Measurements from ENCODE around the gene PCDH12.

The PCDH12 gene

DNA sequence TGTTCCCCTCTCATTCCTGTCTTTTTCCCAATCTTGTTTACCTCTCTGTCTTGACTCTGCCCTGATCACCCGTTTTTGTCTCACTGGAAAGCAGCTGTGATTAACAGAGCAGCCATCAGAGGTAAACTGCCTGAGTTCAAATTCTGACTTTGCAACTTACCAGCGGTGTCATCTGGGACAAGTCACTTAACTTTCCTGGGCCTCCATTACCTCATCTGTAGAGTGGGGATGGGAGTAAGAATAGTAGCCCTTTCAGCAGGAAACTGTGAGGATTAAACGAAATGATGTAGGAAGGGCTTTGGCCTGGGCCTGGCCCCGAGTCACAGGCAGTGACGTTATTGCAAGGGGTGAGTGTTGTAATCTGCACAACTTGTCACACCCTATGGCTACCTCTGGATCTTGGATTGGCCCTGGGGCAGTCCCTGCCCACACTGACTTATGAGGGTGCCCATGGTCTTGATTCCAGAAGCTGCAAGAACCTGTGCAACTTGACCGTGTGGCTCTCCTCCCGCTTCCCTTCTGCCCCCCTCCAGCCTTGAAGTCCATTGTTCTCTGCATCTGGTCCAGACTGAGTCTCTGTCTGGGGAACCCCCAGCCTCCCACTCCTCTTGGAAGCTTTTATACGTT is 657 bp upstream of the PCDH12 start:
- TF ChIP-seq SIN3A (IDR thresholded peaks at IDR 0.05; ENCODE audit: borderline replicate concordance, insufficient read depth, low read length): no peak
- TF ChIP-seq FOXP2 (optimal IDR thresholded peaks at IDR 0.05; ENCODE audit: borderline replicate concordance, extremely low read depth, extremely low read length, insufficient read depth): no peak
- no peak for TF ChIP-seq POLR2AphosphoS5 (IDR thresholded peaks at IDR 0.05; ENCODE audit: low read depth, low read length)

DNA sequence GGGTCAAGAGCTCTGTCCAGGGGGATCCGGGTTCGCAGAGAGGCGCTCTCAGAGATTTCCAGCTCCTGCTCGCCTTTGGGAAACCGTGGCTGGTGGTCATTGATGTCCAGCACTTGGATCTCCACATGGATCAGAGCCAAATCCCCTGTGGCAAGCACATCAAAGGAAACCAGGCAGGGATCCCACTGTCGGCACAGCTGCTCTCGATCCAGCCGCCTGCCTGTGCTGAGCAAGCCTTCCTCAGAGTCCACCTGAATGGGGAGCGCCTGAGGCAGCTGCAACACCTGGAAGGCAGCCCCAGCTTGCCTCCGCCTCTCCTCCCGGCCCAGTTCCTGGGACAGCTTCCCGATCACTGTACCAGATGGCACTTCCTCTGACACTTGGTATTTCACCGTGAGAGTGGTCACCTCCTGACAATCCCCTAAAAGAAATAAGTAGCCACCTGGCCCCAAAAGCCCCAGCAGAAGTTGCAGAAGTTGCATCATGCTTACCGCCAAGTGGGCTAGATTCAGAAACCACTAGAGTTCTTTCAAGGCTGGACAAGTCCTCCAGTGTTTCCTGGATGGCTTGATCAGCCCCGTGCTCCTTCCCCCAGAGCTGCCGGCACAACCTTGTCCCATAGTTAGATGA is 520 bp downstream of the PCDH12 start:
- TF ChIP-seq FOXP2 (optimal IDR thresholded peaks at IDR 0.05; ENCODE audit: borderline replicate concordance, extremely low read depth, extremely low read length, insufficient read depth): no peak
- TF ChIP-seq, protein P1, sequence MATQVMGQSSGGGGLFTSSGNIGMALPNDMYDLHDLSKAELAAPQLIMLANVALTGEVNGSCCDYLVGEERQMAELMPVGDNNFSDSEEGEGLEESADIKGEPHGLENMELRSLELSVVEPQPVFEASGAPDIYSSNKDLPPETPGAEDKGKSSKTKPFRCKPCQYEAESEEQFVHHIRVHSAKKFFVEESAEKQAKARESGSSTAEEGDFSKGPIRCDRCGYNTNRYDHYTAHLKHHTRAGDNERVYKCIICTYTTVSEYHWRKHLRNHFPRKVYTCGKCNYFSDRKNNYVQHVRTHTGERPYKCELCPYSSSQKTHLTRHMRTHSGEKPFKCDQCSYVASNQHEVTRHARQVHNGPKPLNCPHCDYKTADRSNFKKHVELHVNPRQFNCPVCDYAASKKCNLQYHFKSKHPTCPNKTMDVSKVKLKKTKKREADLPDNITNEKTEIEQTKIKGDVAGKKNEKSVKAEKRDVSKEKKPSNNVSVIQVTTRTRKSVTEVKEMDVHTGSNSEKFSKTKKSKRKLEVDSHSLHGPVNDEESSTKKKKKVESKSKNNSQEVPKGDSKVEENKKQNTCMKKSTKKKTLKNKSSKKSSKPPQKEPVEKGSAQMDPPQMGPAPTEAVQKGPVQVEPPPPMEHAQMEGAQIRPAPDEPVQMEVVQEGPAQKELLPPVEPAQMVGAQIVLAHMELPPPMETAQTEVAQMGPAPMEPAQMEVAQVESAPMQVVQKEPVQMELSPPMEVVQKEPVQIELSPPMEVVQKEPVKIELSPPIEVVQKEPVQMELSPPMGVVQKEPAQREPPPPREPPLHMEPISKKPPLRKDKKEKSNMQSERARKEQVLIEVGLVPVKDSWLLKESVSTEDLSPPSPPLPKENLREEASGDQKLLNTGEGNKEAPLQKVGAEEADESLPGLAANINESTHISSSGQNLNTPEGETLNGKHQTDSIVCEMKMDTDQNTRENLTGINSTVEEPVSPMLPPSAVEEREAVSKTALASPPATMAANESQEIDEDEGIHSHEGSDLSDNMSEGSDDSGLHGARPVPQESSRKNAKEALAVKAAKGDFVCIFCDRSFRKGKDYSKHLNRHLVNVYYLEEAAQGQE (IDR thresholded peaks at IDR 0.05; ENCODE audit: insufficient read depth in 1 of 2, low read depth in 2 of 2, low read length in 2 of 2): no peak

DNA sequence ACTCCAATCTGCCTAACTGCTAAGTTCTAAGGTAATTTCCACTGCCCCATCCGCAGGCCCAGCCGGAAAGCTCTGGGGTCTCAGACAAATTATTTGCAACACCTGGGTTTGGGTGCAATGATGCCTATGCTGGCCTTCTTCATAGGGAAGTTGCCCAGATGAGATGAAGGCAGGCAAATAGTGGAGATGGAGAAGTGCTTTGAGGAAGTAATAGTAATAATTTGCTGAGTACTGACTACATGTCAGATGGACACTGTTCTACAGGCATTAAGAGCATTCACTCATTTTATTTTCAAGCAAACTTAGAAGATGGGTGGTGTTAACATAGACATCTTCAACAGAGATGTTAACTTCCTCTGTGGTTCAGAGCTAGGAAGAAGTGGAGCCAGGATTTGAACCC is 3.8 kb downstream of the PCDH12 start:
- TF ChIP-seq FOXP2 (optimal IDR thresholded peaks at IDR 0.05; ENCODE audit: borderline replicate concordance, extremely low read depth, extremely low read length, insufficient read depth): no peak

DNA sequence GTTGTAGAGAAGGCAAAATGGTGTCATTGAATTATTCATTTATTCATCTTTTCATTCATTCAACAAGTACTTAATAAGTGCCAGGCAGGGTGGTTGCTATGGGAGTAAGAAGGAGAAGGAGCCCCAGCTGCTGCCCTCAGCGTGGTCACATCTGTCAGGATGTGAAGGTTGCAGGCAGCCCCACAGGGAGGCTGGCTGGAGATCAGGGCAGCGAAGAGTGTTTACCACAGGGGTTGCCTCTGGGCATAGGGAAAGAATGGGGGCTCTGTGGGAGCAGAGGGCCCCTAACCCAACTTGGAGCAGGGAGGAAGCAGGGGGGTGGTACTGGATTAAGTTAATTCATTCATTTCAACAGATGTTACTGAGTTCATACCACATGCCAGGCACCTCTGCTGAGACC is 6.0 kb downstream of the PCDH12 start:
- no peak for TF ChIP-seq SIN3A (IDR thresholded peaks at IDR 0.05; ENCODE audit: borderline replicate concordance, insufficient read depth, low read length)
- TF ChIP-seq TAF1 (IDR thresholded peaks at IDR 0.05; ENCODE audit: borderline replicate concordance, insufficient read depth, low read length): no peak
- TF ChIP-seq POLR2AphosphoS5 (IDR thresholded peaks at IDR 0.05; ENCODE audit: low read depth, low read length): no peak
- TF ChIP-seq FOXP2 (optimal IDR thresholded peaks at IDR 0.05; ENCODE audit: borderline replicate concordance, extremely low read depth, extremely low read length, insufficient read depth): no peak
- TF ChIP-seq, protein P1 (IDR thresholded peaks at IDR 0.05; ENCODE audit: insufficient read depth in 1 of 2, low read depth in 2 of 2, low read length in 2 of 2): no peak

DNA sequence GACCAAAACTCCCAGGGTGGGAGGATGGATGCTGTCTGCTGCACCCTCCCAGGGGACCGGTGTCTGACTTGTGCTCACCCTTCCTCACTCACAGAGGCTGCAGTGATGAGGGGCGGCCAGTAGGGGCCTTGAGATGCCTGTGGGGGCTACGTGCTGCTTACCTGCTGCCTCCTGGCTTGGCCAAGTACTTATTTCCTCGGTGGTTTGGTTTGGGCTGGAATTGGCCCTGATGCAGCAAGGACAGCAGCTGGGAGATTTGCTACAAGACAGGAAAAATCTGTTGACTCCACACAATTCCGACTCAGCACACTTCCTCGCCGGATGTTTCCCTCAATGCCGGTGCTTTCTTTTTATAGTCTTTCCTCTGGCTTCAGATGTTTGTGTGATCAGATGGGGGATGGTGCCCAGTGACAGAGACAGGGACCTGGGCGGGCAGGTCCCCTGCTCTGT is 6.6 kb downstream of the PCDH12 start:
- TF ChIP-seq POLR2AphosphoS5 (IDR thresholded peaks at IDR 0.05; ENCODE audit: low read depth, low read length) (no peak), FOXP2 (optimal IDR thresholded peaks at IDR 0.05; ENCODE audit: borderline replicate concordance, extremely low read depth, extremely low read length, insufficient read depth) (no peak), TAF1 (IDR thresholded peaks at IDR 0.05; ENCODE audit: borderline replicate concordance, insufficient read depth, low read length) (no peak), SIN3A (IDR thresholded peaks at IDR 0.05; ENCODE audit: borderline replicate concordance, insufficient read depth, low read length) (no peak)
- TF ChIP-seq, protein P1 (IDR thresholded peaks at IDR 0.05; ENCODE audit: insufficient read depth in 1 of 2, low read depth in 2 of 2, low read length in 2 of 2): no peak

DNA sequence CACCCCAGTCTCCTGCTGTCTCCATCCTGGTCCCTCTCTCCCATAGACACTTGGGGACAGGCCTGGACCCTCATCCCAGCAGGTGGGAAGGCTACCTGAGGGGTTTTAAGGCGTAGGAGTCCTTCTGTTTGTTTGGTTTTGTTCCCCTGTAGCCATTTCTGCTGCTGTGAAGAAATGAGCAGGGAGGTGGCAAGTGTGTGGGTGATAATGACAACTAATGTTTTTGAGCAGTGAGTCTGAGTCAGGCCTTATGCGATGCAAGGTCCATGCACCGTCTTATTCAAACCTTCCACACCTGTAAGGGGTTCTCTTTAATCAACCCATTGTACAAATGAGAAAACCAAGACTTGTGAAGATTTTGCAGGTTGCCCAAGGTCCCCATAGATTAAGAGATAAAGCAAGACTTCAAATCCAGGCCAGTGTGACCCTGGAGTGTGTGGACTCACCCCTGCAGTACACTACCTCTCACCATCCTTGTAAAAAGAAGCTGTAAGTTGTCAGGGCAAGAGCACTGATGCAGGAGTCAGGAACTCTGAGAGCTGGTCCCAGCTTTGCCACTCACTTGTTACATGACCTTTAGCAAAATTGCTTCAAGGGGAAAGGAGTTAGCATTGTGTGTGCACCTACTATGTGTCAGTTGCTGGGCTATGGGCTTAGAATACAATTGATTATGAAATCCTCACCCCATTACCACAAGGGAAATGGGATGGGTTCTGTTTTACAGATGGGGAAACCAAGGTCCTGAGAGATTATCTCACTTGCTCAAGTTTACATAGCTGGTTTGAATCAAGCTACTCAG is 7.6 kb downstream of the PCDH12 start:
- no peak for TF ChIP-seq FOXP2 (optimal IDR thresholded peaks at IDR 0.05; ENCODE audit: borderline replicate concordance, extremely low read depth, extremely low read length, insufficient read depth)
- no peak for TF ChIP-seq SIN3A (IDR thresholded peaks at IDR 0.05; ENCODE audit: borderline replicate concordance, insufficient read depth, low read length)
- TF ChIP-seq, protein P1 (IDR thresholded peaks at IDR 0.05; ENCODE audit: insufficient read depth in 1 of 2, low read depth in 2 of 2, low read length in 2 of 2): no peak
- no peak for TF ChIP-seq POLR2AphosphoS5 (IDR thresholded peaks at IDR 0.05; ENCODE audit: low read depth, low read length)
- TF ChIP-seq TAF1 (IDR thresholded peaks at IDR 0.05; ENCODE audit: borderline replicate concordance, insufficient read depth, low read length): no peak
